Activated naive CD4-positive, alpha-beta T cell treated with anti-CD3 and anti-CD28 coated beads for 36 hours (primary cell): Measurements from ENCODE around the gene GTF2IRD1. TPM values are rescaled to one million over a fixed set of nuclear protein-coding genes. Genes with fewer than 3 reads are reported as not detected.

Source experiments
- CTCF ChIA-PET: fragments of 350-600 bp; sonication (Branson Sonifier 250); formaldehyde crosslinking; loops from one replicate; lab custom pipeline; 2021; ENCODE audit warnings: antibody characterized with exemption; lab: Charles Lee
- DNase-seq: peaks from one replicate; pipeline ENCODE4 v3.0.0-alpha.2; 2020
- H3K27ac Mint-ChIP-seq: one replicate; pipeline ENCODE4 v1.8.0; 2021; ENCODE audit warnings: mild to moderate bottlenecking, mixed read lengths
- H3K27me3 Mint-ChIP-seq: one replicate; pipeline ENCODE4 v1.8.0; 2021; ENCODE audit warnings: low read depth, mixed read lengths
- H3K36me3 Mint-ChIP-seq: one replicate; pipeline ENCODE4 v1.8.0; 2021; ENCODE audit warnings: low read depth, mixed read lengths
- H3K4me1 Mint-ChIP-seq: one replicate; pipeline ENCODE4 v1.8.0; 2021; ENCODE audit warnings: low read depth, mixed read lengths
- H3K4me3 Mint-ChIP-seq: one replicate; pipeline ENCODE4 v1.8.0; 2021; ENCODE audit warnings: mild to moderate bottlenecking, moderate library complexity, mixed read lengths
- H3K9me3 Mint-ChIP-seq: one replicate; pipeline ENCODE4 v1.8.0; 2021; ENCODE audit warnings: mixed read lengths
- intact Hi-C: fragments of 100-400 bp; cut with micrococcal nuclease; formaldehyde crosslinking; loops from one replicate; pipeline ENCODE4 v1.15.1; 2023
- total RNA-seq, 2 experiments: library from RNA; stranded (reverse); gene quantifications; one replicate each; pipeline ENCODE4 v1.2.3, GENCODE V29; 2021

GTF2IRD1 gene
- total RNA-seq, 2 experiments from 2014 or later, result 2.9 to 5.5 TPM

DNA sequence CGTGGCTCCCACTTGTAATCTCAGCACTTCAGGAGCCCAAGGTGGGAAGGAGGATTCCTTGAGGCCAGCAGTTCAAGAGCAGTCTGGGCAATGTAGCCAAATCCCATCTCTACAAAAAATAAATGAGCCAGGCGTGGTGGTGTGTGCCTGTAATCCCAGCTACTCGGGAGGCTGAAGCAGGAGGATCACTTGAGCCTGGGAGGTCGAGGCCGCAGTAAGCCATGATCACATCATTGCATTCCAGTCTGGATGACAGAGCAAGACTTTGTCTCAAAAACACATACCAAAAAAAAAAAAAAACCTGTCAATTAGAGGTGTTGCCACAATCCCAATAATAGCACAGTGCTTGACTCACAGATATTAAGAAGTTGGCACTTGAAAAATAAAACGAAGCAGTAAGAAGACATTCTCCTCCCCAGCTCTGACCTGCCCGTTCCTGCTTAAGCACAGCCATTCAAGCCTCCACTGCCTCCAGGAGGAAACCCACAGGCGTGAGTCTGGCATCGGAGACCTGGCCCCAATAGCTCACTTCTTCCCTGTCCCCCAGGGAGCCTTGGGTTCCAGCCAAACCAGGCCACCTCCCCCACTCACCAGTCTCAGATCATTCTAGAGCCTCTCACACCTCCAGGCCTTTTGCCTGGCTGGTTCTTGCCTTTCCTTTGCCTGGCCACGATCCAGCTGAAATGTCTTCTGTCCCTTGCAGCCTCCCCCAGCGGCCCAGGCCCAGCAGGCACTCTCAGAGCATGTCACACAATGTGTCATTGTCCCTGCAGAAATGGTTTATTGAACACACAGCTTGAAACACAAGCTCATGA is 158.5 kb downstream of the GTF2IRD1 start:
- H3K4me3 Mint-ChIP-seq, result no peak overlapping the region

DNA sequence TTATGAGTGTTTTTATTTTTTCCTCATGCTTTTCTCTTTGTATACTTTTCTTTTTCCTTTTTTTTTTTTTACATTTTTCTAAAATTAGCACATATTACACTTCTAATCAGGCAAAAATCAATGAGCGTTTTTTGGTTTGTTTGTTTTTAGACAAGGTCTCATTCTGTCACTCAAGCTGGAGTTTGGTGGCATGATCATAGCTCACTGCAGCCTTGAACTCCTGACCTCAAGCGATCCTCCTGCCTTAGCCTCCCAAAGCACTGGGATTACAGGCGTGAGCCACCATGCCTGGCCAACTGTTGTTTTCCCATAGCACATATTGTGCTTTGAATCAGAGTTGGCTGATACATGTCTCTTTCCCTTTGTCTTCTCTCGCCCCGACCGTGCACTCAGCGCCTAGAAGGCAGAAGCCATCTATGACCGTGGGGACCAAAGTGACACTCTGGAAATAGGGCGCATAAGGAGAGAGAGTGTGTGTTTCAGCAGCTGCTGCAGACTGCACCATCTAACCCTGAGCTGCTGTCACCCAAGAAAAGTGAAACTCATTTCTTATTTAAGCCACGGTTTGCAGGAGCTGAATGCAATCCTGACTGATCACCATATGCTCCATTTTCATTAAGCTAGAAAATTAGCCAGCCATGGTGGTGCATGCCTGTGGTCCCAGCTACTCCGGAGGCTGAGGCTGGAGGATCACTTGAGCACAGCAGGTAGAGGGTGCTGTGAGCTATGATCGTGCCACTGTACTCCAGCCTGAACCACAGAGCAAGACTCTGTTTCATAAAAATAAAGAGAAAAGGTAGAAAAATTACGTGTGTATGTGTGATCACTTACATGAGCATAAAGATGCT is 162.5 kb downstream of the GTF2IRD1 start:
- Mint-ChIP-seq H3K4me3 (no peak overlapping the region), H3K36me3 (no peaks in the 10 kb centered on the region), H3K27me3 (no peaks in the 10 kb centered on the region), H3K4me1 (peaks cover 22% of the 10 kb centered on the region), H3K9me3 (no peaks in the 10 kb centered on the region), H3K27ac (no peak overlapping the region)
- CTCF ChIA-PET, result interaction anchor here (0.6 kb wide), 2 partner anchors 42 to 188 kb away, joined by 3 to 5 read pairs; no protein-coding TSS in a partner anchor
- peak; percentile 45 for DNase-seq
- intact Hi-C loops, result loop anchor here (1.0 kb wide), 1 partner anchor 40 kb away; no protein-coding TSS in a partner anchor

More for the DNA sequence above, 158.5 kb downstream of the GTF2IRD1 start:
- intact Hi-C loops, result no loop called here
- no peak for DNase-seq
- CTCF ChIA-PET, result interaction anchor here (0.6 kb wide), 1 partner anchor 24 kb away, joined by 3 read pairs; no protein-coding TSS in a partner anchor
- Mint-ChIP-seq H3K36me3 (no peaks in the 10 kb centered on the region), H3K27ac (no peak overlapping the region), H3K27me3 (no peaks in the 10 kb centered on the region), H3K4me1 (peaks cover 13% of the 10 kb centered on the region), H3K9me3 (no peaks in the 10 kb centered on the region)

DNA sequence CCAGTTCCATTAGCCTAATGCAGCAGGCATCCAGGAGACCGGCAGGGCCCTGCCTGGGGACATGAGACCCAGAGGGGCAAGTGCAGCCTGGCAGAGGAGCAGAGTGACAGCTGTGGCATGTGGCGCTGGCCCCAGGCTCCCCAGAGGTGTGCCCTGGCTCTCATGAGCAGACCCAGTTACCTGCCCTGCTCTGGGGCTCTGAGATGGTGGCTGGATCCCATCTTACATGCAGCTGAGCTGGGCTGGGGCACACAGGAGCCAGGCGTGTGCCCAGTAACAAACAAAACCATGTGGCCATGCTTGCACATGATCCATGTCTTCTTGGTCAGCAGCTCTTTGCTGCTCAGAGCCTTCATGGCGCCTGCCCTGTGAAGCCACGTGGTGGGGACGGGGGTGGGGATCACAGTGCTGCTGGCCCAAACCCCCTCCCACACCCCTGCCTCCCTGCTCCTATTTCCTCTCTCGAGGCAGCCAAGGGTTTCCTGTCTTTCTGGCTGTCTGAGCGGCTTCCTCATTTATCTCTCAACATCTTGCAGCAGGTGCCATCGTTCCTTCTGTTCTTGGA is 163.6 kb downstream of the GTF2IRD1 start:
- H3K9me3 Mint-ChIP-seq, result no peaks in the 10 kb centered on the region
- no peaks in the 10 kb centered on the region for H3K27me3 Mint-ChIP-seq
- peak overlapping the region; percentile 1 for H3K27ac Mint-ChIP-seq
- intact Hi-C loops, result no loop called here
- DNase-seq, result peak; percentile 48
- H3K4me3 Mint-ChIP-seq, result no peak overlapping the region
- peaks cover 22% of the 10 kb centered on the region for H3K4me1 Mint-ChIP-seq
- no peaks in the 10 kb centered on the region for H3K36me3 Mint-ChIP-seq
- CTCF ChIA-PET, result no interaction called here

DNA sequence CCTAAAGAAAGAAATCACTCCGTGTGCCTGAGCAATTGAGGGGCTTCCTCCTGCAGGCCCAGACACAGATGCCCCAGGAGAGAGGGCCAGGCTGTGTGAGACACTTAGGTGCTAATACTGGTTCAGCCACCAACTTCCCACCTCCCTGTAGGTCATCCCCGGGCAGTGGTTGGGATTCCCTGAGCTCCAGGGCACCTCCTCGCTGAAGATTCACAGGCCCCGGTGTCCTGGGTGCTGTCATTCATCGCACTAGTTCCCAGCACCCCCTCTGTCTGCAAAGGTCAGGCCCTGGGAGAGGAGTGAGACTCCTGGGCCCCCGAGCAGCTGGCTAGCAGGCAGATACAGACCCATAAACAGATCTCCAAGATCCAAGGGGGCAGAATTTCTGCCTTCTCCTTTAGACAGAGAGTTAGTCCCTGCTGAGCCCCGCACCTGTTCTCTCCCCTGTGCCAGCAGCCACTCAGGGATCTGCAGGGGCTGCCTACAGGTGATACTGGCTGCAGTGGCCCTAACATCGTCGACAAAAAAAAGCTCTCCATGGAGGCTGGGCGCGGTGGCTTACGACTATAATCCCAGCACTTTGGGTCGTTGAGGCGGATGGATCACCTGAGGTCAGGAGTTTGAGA is 165.6 kb downstream of the GTF2IRD1 start:
- Mint-ChIP-seq H3K4me3 (no peak overlapping the region), H3K36me3 (no peaks in the 10 kb centered on the region), H3K4me1 (peaks cover 22% of the 10 kb centered on the region), H3K9me3 (no peaks in the 10 kb centered on the region), H3K27me3 (no peaks in the 10 kb centered on the region), H3K27ac (no peak overlapping the region)
- CTCF ChIA-PET, result interaction anchor here (0.9 kb wide), 1 partner anchor 54 kb away, joined by 3 read pairs; no protein-coding TSS in a partner anchor
- DNase-seq, result no peak
- intact Hi-C loops, result no loop called here

DNA sequence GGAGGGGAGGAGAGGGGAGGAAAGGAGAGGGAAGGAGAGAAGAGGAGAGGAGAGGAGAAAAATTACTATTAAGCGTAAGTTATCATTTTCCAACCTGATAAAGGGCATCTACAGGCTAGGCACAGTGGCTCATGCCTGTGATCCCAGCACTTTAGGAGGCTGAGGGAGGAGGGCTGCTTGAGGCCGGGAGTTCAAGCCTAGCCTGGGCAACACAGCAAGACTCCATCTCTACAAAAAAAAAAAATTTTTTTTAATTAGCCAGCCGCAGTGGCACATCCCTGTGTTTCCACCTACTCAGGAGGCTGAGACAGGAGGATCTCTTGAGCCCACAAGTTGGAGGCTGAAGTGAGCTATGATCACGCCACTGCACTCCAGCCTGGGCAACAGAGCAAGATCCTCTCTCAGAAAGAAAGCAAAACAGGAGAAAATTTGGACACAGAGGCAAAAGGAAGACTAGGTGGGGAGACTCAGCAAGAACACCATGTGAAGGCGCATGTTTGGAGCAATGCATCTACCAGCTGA is 168.6 kb downstream of the GTF2IRD1 start:
- H3K27ac Mint-ChIP-seq, result no peak overlapping the region
- peaks cover 10% of the 10 kb centered on the region for H3K4me1 Mint-ChIP-seq
- CTCF ChIA-PET, result interaction anchor here (0.7 kb wide), 1 partner anchor 23 kb away, joined by 3 read pairs; no protein-coding TSS in a partner anchor
- intact Hi-C loops, result loop anchor here (10.0 kb wide), 1 partner anchor 243 kb away; no protein-coding TSS in a partner anchor
- no peak for DNase-seq
- no peak overlapping the region for H3K4me3 Mint-ChIP-seq
- no peaks in the 10 kb centered on the region for H3K36me3 Mint-ChIP-seq
- H3K27me3 Mint-ChIP-seq, result no peaks in the 10 kb centered on the region
- no peaks in the 10 kb centered on the region for H3K9me3 Mint-ChIP-seq

DNA sequence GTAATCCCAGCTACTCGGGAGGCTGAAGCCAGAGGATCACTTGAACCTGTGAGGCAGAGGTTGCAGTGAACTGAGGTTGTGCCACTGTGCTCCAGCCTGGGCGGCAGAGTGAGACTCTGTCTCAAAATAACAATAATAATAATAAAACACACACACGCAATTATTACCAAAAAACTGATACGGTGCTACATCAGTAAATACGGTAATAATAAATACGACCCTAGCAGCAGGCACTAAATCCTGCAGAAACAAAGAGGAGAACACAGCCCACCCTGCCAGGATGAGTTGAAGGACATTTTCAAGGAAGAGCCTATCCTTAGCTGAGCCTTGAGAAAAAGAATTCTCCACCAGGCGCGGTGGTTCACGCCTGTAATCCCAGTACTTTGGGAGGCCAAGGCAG is 169.4 kb downstream of the GTF2IRD1 start:
- Mint-ChIP-seq H3K4me3 (no peak overlapping the region), H3K27ac (no peak overlapping the region), H3K36me3 (no peaks in the 10 kb centered on the region), H3K27me3 (no peaks in the 10 kb centered on the region), H3K4me1 (peaks cover 2% of the 10 kb centered on the region), H3K9me3 (no peaks in the 10 kb centered on the region)
- CTCF ChIA-PET, result interaction anchor here (0.7 kb wide), 1 partner anchor 97 kb away, joined by 3 read pairs; no protein-coding TSS in a partner anchor
- no peak for DNase-seq
- intact Hi-C loops, result loop anchor here (10.0 kb wide), 1 partner anchor 242 kb away; no protein-coding TSS in a partner anchor

DNA sequence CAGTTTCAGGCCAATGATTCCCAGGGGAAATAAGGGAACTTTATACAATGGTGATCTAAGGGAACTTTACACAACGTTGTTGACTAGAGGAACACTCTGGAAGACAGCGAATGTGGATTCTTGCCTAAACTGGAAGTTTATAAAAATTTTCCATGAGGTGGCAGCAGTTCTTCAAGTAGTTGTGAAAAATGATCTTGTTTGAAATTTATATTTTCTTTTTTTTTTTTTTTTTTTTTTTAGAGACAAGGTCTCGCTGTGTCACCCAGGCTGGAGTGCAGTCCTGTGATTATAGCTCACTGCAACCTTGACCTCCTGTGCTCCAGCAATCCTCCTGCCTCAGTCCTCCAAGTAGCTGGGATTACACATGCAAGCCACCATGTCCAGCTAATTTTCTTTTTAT is 171.7 kb downstream of the GTF2IRD1 start:
- no peak overlapping the region for H3K27ac Mint-ChIP-seq
- no peaks in the 10 kb centered on the region for H3K27me3 Mint-ChIP-seq
- H3K4me1 Mint-ChIP-seq, result peaks cover 2% of the 10 kb centered on the region
- no peaks in the 10 kb centered on the region for H3K36me3 Mint-ChIP-seq
- H3K4me3 Mint-ChIP-seq, result no peak overlapping the region
- no peak for DNase-seq
- no peaks in the 10 kb centered on the region for H3K9me3 Mint-ChIP-seq
- CTCF ChIA-PET, result interaction anchor here (1.2 kb wide), 2 partner anchors 30 to 36 kb away, joined by 3 to 4 read pairs; no protein-coding TSS in a partner anchor
- intact Hi-C loops, result loop anchor here (2.0 to 10.0 kb wide), 2 partner anchors 31 to 239 kb away; partner anchors contain the start of gene GTF2I

DNA sequence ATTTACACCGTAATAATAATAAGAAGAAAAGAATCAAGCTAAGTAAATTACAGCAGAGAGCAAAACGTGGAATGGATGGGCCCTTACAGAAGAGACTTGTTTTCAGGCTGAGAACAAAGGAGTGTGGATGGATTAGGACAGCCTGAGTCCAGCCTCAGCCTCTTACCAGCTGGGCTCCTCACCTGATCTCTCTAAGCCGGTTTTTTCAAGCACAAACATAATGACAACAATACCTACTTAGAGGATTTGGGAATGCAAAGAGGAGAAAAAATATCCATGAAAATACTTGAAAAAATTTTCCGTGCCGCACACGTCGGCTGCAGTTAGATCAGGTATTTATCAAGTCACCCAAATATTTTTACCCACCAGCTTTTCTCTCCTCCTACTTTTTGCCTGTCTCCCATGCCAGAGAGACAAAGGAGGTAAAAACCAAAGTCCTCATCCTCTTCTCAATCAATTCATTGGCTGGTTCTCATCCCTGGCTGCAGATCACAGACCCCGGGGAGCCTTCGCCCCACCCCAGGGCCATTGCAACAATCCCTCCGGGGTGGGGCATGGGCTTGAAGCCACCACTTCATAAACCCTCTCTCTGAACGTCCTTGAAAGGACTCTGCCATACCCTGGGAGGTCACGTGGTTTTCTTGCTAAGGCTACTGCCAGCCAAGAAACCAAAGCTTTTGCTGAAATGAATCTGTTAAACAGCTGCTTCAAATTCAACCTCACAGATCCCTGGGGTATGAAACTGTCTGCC is 174.1 kb downstream of the GTF2IRD1 start:
- Mint-ChIP-seq H3K9me3 (no peaks in the 10 kb centered on the region), H3K27me3 (no peaks in the 10 kb centered on the region), H3K36me3 (no peaks in the 10 kb centered on the region), H3K4me1 (peaks cover 2% of the 10 kb centered on the region), H3K27ac (no peak overlapping the region), H3K4me3 (no peak overlapping the region)
- no peak for DNase-seq
- intact Hi-C loops, result loop anchor here (10.0 kb wide), 1 partner anchor 237 kb away; no protein-coding TSS in a partner anchor
- CTCF ChIA-PET, result interaction anchor here (1.0 kb wide), 1 partner anchor 15 kb away, joined by 5 read pairs; no protein-coding TSS in a partner anchor

DNA sequence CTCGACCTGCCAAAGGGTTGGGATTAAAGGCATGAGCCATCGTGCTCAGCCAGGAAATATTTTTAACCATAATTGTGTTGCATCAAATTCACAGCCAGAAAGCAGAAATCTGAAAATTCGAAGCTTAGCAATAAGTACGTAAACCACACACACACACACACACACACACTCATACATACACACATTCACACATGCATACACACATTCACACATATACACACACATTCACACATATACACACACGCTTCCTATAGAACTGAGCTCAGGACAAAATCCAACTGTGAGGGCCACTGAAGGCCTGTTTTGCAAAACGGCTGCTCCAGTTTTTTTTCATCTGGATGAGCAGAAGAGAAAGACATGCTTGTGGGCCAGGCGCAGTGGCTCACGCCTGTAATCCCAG is 178.8 kb downstream of the GTF2IRD1 start:
- no peak for DNase-seq
- H3K4me3 Mint-ChIP-seq, result no peak overlapping the region
- no peaks in the 10 kb centered on the region for H3K9me3 Mint-ChIP-seq
- H3K27me3 Mint-ChIP-seq, result no peaks in the 10 kb centered on the region
- H3K36me3 Mint-ChIP-seq, result no peaks in the 10 kb centered on the region
- H3K27ac Mint-ChIP-seq, result no peak overlapping the region
- CTCF ChIA-PET, result interaction anchor here (0.6 kb wide), 1 partner anchor 217 kb away, joined by 6 read pairs; no protein-coding TSS in a partner anchor
- no peaks in the 10 kb centered on the region for H3K4me1 Mint-ChIP-seq
- intact Hi-C loops, result no loop called here

DNA sequence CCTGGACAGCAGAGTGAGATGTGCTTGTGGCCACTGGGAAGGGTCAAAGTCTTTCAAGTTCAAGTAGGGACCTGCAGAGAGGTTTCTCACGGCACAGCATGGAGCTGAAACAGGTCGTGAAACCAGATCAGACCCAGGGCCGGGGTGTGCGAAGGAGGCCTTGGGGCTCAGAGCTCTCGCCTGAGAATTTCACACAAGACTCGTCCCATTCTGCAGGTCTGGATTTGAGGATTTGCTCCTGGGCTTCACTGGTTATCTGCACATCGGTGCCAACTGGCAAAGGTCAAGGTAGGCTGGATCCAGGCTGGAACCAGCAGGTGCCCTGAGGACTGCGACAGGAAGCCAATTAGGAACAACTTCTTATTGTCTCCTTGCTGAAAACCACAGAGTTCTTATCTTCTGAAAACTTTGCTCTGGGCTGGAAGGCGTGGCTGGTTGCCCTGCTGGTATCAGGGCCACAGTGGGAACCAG is 179.8 kb downstream of the GTF2IRD1 start:
- Mint-ChIP-seq H3K4me1 (no peaks in the 10 kb centered on the region), H3K36me3 (no peaks in the 10 kb centered on the region), H3K27me3 (no peaks in the 10 kb centered on the region), H3K9me3 (no peaks in the 10 kb centered on the region), H3K27ac (no peak overlapping the region), H3K4me3 (no peak overlapping the region)
- CTCF ChIA-PET, result interaction anchor here (0.6 kb wide), 1 partner anchor 42 kb away, joined by 3 read pairs; no protein-coding TSS in a partner anchor
- no peak for DNase-seq
- intact Hi-C loops, result no loop called here
